HG03442 (cell line): ENCODE data around the gene PPIG.
A peak's percentile ranks its signal among the peaks of the same experiment; 100 is the strongest.
"Not testable (repeated sequence)": the region's sequence is repeated elsewhere in the genome, so short reads cannot be mapped to it uniquely, and the experiment has no call there.

Experiments used
- ATAC-seq: cut with Tn5 transposase; IDR thresholded peaks from one replicate; pipeline ENCODE4 v1.9.1; 2021; ENCODE audit warnings: mild to moderate bottlenecking, moderate library complexity; ENCODE audit not compliant: unreplicated experiment

The PPIG gene

GRCh38 chr2:169663247-169663646, 79.1 kb downstream of the PPIG start:
- no peak for ATAC-seq

GRCh38 chr2:169664600-169664977, 80.4 kb downstream of the PPIG start:
- ATAC-seq, result no peak

- ATAC-seq, result no peak
These were observed 81.1 kb downstream of the PPIG start for GRCh38 chr2:169664978-169665930.

GRCh38 chr2:169667583-169667982, 83.4 kb downstream of the PPIG start:
- no peak for ATAC-seq

- ATAC-seq, result peak; percentile 65
These were observed 86.1 kb downstream of the PPIG start for GRCh38 chr2:169670215-169670651.

GRCh38 chr2:169670937-169671336, 86.8 kb downstream of the PPIG start:
- no peak for ATAC-seq

GRCh38 chr2:169672406-169672805, 88.3 kb downstream of the PPIG start:
- ATAC-seq, result no peak

- ATAC-seq, result no peak
These were observed 89.0 kb downstream of the PPIG start for GRCh38 chr2:169673106-169673505.

- ATAC-seq, result no peak
These were observed 89.8 kb downstream of the PPIG start for GRCh38 chr2:169673921-169674320.

- ATAC-seq, result no peak
These were observed 92.2 kb downstream of the PPIG start for GRCh38 chr2:169676357-169676756.

- no peak for ATAC-seq
These were observed 92.7 kb downstream of the PPIG start for GRCh38 chr2:169676850-169677249.

- ATAC-seq, result no peak
These were observed 98.9 kb downstream of the PPIG start for GRCh38 chr2:169683054-169683424.

- ATAC-seq, result no peak
These were observed 99.4 kb downstream of the PPIG start for GRCh38 chr2:169683425-169684134.

- ATAC-seq, result no peak
These were observed 100.0 kb downstream of the PPIG start for GRCh38 chr2:169684135-169684565.

GRCh38 chr2:169684712-169685111, 100.6 kb downstream of the PPIG start:
- ATAC-seq, result not testable (repeated sequence)

- ATAC-seq, result not testable (repeated sequence)
These were observed 102.7 kb downstream of the PPIG start for GRCh38 chr2:169686825-169687224.

- ATAC-seq, result not testable (repeated sequence)
These were observed 103.8 kb downstream of the PPIG start for GRCh38 chr2:169687943-169688342.

- ATAC-seq, result no peak
These were observed 106.8 kb downstream of the PPIG start for GRCh38 chr2:169690958-169691357.
